Karpas-422 (cell line): Measurements from ENCODE around the gene EPB41L5. TPM values are rescaled to one million over a fixed set of nuclear protein-coding genes. Genes with fewer than 3 reads are reported as not detected.

ENCODE experiments used
- DNase-seq: peaks from one replicate; pipeline ENCODE4 v3.0.0-alpha.2; 2015
- H2AFZ ChIP-seq: fragments of 200-600 bp; sonication (generic); 2 replicates; pipeline ENCODE4 v1.6.1; 2014; ENCODE audit warnings: antibody characterized with exemption, low read length, mixed read lengths
- H3K27ac ChIP-seq: fragments of 200-600 bp; sonication (generic); 2 replicates; pipeline ENCODE4 v1.5.1; 2014; ENCODE audit warnings: mild to moderate bottlenecking, low read length, moderate library complexity
- H3K27me3 ChIP-seq: fragments of 200-600 bp; sonication (generic); 2 replicates; pipeline ENCODE4 v1.6.1; 2014; ENCODE audit warnings: low read length, mixed read lengths
- H3K36me3 ChIP-seq: fragments of 200-600 bp; sonication (generic); 2 replicates; pipeline ENCODE4 v1.6.1; 2014; ENCODE audit warnings: low read length, mixed read lengths; ENCODE audit not compliant: insufficient read depth
- H3K4me1 ChIP-seq: fragments of 200-600 bp; sonication (generic); 2 replicates; pipeline ENCODE4 v1.6.1; 2014; ENCODE audit warnings: mild to moderate bottlenecking, low read length, mixed read lengths
- H3K4me2 ChIP-seq: fragments of 200-600 bp; sonication (generic); 2 replicates; pipeline ENCODE4 v1.6.1; 2014; ENCODE audit warnings: low read length, low read depth, mild to moderate bottlenecking; ENCODE audit not compliant: poor library complexity, severe bottlenecking
- H3K4me3 ChIP-seq: fragments of 200-600 bp; sonication (generic); 2 replicates; pipeline ENCODE4 v1.5.1; 2014; ENCODE audit warnings: mild to moderate bottlenecking, antibody characterized with exemption, low read length, mixed read lengths
- H3K79me2 ChIP-seq: fragments of 200-600 bp; sonication (generic); 2 replicates; pipeline ENCODE4 v1.6.1; 2014; ENCODE audit warnings: mild to moderate bottlenecking, low read length, mixed read lengths
- H3K9ac ChIP-seq: fragments of 200-600 bp; sonication (generic); 2 replicates; pipeline ENCODE4 v1.6.0; 2014; ENCODE audit warnings: low read length
- H3K9me2 ChIP-seq: fragments of 200-600 bp; sonication (generic), shearing (Covaris generic); replicated peaks from 2 replicates; pipeline ENCODE4 v1.6.0; 2014; ENCODE audit warnings: mild to moderate bottlenecking, low read length, moderate library complexity; ENCODE audit not compliant: insufficient read depth
- H3K9me3 ChIP-seq: fragments of 300-700, 200-600 bp; sonication (generic); 2 replicates; pipeline ENCODE4 v1.6.1; 2014; ENCODE audit warnings: low read length, mixed read lengths
- H4K20me1 ChIP-seq: fragments of 200-600 bp; sonication (generic); 2 replicates; pipeline ENCODE4 v1.6.1; 2014; ENCODE audit warnings: mild to moderate bottlenecking, antibody characterized with exemption, low read length, low read depth; ENCODE audit not compliant: insufficient read depth
- total RNA-seq: library from RNA; depleted of rRNA; stranded (reverse); fragments of >200 nt; shearing (Covaris generic); gene quantifications from 2 replicates; pipeline ENCODE4 v1.2.3, GENCODE V29; 2014; ENCODE audit warnings: low replicate concordance

EPB41L5 gene
- total RNA-seq, 1 experiment from 2014 or later = 3.1 TPM

DNA sequence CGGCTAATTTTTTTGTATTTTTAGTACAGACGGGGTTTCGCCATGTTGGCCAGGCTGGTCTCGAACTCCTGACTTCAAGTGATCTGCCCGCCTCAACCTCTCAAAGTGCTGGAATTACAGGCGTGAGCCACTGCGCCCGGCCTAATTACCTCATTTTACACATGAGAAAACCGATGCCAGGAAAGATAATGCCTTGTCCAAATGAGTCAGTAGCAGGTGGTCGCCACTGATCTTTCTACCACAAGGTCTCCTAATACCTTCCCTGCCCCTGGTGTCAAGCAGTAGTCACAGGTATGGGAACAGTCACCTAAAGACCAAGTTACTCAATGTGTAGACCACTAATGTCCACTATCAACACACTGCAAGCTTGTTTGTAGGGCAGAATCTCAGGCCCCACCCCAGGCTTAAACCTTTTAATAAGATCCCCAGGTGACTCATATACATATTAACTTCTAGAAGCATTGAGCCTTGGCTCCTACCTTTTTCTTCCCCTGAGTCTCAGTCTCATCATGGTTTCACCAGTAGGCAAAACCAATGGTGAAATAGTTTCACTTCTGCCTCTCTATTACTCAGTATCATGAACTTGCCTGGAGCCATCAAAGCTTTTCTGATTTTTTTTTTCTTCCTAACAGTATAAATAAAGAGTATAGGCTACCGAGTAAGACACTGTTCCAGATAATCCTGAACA is 6.9 kb upstream of the EPB41L5 start:
- no peak overlapping the region for H3K4me2 ChIP-seq
- H3K9me2 ChIP-seq = no peaks in the 10 kb centered on the region
- H4K20me1 ChIP-seq = no peaks in the 10 kb centered on the region
- no peak overlapping the region for H3K4me3 ChIP-seq
- no peaks in the 10 kb centered on the region for H3K36me3 ChIP-seq
- no peaks in the 10 kb centered on the region for H3K27me3 ChIP-seq
- no peaks in the 10 kb centered on the region for H3K79me2 ChIP-seq
- H3K4me1 ChIP-seq = peaks cover 7% of the 10 kb centered on the region
- H3K9me3 ChIP-seq = no peaks in the 10 kb centered on the region
- DNase-seq = peak; percentile 53
- H2AFZ ChIP-seq = no peak overlapping the region
- H3K9ac ChIP-seq = no peak overlapping the region
- H3K27ac ChIP-seq = no peak overlapping the region

DNA sequence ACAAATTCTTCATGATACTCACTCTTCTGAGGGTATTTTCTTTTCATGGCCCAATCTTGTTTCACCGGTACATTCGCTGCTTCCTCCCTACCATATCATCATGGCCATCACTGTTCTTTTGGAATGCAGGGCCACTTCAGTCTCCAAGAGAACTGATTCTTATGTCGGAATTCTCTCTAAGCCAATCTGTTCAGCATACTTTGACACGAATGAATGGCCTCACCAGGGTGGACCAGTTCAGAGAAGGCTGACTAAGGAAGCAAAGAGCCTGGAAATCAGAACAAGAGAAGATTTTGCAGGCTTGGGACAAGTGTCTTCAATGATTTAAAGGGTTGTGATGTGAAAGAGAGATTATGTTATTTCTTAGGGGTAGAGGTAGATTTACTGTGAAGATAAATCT is 5.0 kb upstream of the EPB41L5 start:
- no peak overlapping the region for H3K27ac ChIP-seq
- no peaks in the 10 kb centered on the region for H3K9me3 ChIP-seq
- DNase-seq = no peak
- H3K36me3 ChIP-seq = no peaks in the 10 kb centered on the region
- H3K9ac ChIP-seq = no peak overlapping the region
- peaks cover 7% of the 10 kb centered on the region for H3K4me1 ChIP-seq
- H3K4me3 ChIP-seq = no peak overlapping the region
- no peaks in the 10 kb centered on the region for H3K9me2 ChIP-seq
- no peaks in the 10 kb centered on the region for H4K20me1 ChIP-seq
- H3K4me2 ChIP-seq = no peak overlapping the region
- no peaks in the 10 kb centered on the region for H3K79me2 ChIP-seq
- H2AFZ ChIP-seq = no peak overlapping the region
- no peaks in the 10 kb centered on the region for H3K27me3 ChIP-seq

DNA sequence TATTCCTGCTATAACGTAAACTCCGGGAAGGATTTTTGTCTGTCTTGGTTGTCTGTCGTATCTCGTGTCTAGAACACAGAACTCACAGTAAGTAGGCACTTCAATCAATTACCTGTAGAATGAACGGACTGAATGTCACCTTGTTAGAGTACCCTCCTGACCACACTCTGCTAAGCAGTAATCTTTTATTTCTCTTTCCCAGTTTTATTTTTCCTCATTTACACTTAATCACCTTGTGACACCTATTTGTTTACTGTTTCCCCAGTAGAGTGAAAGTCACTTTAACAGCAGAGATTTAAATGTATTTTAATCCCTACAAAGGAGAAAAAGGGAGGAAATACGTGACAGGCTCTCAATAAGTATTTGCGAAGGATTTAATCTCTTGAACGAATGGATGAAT is 514 bp upstream of the EPB41L5 start:
- H3K27ac ChIP-seq = no peak overlapping the region

DNA sequence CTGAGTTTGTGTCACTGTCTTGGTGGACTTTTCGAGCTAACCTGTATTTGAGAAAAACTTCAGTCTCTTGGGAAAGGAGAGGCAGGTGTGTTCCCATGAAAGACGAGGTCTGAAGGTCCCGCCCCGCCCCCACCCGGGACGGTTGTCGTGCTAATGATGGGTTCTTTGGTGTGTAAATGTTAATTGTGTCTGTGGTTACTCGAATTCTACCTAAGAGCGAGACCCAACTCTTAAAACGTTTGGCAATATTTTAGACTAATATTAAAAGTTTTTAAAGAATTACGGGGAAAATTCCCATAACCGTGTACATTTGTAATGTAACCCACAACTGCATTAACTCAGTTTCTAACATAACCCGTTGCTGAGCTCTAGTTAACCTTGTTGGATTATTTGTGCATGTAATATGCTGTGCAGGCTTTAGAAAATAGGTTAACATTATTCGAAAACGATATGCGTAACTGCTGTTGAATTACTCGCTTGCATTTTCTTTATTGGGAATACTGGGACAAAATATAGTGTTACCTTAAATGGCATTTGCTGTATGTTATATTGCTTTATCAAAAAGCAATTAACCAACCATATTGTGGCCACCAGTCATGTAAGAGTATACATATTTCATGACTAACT is 833 bp downstream of the EPB41L5 start:
- Histone ChIP-seq H3K9me2 (no peaks in the 10 kb centered on the region), H3K27ac (no peak overlapping the region), H3K36me3 (no peaks in the 10 kb centered on the region), H4K20me1 (no peaks in the 10 kb centered on the region), H3K4me3 (no peak overlapping the region), H2AFZ (no peak overlapping the region), H3K9me3 (no peaks in the 10 kb centered on the region), H3K4me1 (no peaks in the 10 kb centered on the region), H3K4me2 (no peak overlapping the region), H3K79me2 (no peaks in the 10 kb centered on the region), H3K27me3 (no peaks in the 10 kb centered on the region), H3K9ac (no peak overlapping the region)
- DNase-seq = no peak

More for the DNA sequence above, 514 bp upstream of the EPB41L5 start:
- H3K4me2 ChIP-seq = no peak overlapping the region
- H2AFZ ChIP-seq = no peak overlapping the region
- no peaks in the 10 kb centered on the region for H3K79me2 ChIP-seq
- H3K27me3 ChIP-seq = no peaks in the 10 kb centered on the region
- no peaks in the 10 kb centered on the region for H3K9me2 ChIP-seq
- H3K4me1 ChIP-seq = no peaks in the 10 kb centered on the region
- DNase-seq = no peak
- no peaks in the 10 kb centered on the region for H3K36me3 ChIP-seq
- H3K9ac ChIP-seq = no peak overlapping the region
- no peaks in the 10 kb centered on the region for H4K20me1 ChIP-seq
- H3K9me3 ChIP-seq = no peaks in the 10 kb centered on the region
- H3K4me3 ChIP-seq = no peak overlapping the region

DNA sequence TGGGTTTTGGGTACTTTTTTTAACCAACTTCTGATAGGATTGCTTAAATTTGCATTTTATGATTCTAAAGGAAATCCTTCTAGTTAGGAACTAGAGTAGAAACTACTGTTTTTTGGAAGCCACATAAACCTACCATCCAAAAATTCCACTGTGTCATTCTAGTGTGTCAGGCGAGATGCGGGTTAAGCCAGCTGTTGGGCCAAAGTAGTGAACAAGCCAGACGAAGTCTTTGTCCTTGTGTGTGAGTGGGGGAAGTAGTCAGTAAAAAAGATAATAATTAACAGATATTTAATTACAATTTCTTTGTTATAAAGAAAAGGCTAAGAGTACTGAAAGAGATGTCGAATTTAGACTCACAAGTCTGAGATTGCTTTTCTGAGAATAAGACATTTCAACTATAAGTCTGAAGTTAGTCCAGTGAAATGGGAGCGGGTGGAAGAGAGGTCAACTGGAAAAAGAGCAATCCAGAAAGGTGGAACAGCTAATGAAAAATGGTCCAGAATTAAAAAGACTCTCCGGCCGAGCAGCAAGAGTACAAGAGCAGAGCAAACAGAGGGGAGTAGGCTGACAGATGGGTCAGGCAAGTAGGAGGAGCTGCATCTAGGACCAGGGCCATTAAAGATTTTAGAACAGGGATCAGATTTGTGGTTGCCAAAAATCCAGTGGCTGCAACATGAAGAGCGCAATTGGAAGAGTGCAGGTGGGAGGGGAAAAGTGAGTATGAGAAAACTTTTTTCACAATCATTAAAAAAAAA is 1.5 kb downstream of the EPB41L5 start:
- Histone ChIP-seq H3K27ac (no peak overlapping the region), H3K4me2 (no peak overlapping the region), H3K27me3 (no peaks in the 10 kb centered on the region), H3K9ac (no peak overlapping the region), H3K4me3 (no peak overlapping the region), H4K20me1 (no peaks in the 10 kb centered on the region), H3K4me1 (no peaks in the 10 kb centered on the region), H3K9me3 (no peaks in the 10 kb centered on the region), H3K79me2 (no peaks in the 10 kb centered on the region), H3K36me3 (no peaks in the 10 kb centered on the region), H2AFZ (no peak overlapping the region), H3K9me2 (no peaks in the 10 kb centered on the region)
- DNase-seq = no peak

DNA sequence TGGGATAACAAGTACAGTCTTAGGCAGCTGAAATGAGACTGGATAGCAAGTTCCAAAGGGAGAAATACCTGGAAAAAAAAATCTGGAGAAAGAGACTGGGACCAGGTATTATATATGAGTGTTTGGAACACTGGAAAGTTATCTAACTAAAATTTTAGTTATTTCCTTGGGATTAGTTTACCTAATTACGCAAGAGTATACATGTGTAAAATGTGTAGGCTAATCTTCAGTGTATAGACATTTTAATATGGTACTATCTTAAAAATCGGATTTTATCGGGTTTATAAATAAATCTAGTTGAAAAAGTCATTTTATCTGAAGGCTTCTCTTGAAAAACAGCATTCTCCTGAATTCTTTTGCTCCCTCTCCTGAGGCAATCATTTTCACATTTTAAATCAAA is 3.9 kb downstream of the EPB41L5 start:
- no peak overlapping the region for H3K9ac ChIP-seq
- no peaks in the 10 kb centered on the region for H4K20me1 ChIP-seq
- H3K27me3 ChIP-seq = no peaks in the 10 kb centered on the region
- H3K9me3 ChIP-seq = no peaks in the 10 kb centered on the region
- H3K4me2 ChIP-seq = no peak overlapping the region
- H3K4me3 ChIP-seq = no peak overlapping the region
- no peaks in the 10 kb centered on the region for H3K79me2 ChIP-seq
- no peaks in the 10 kb centered on the region for H3K4me1 ChIP-seq
- H2AFZ ChIP-seq = no peak overlapping the region
- DNase-seq = no peak
- no peaks in the 10 kb centered on the region for H3K9me2 ChIP-seq
- no peak overlapping the region for H3K27ac ChIP-seq
- H3K36me3 ChIP-seq = no peaks in the 10 kb centered on the region

DNA sequence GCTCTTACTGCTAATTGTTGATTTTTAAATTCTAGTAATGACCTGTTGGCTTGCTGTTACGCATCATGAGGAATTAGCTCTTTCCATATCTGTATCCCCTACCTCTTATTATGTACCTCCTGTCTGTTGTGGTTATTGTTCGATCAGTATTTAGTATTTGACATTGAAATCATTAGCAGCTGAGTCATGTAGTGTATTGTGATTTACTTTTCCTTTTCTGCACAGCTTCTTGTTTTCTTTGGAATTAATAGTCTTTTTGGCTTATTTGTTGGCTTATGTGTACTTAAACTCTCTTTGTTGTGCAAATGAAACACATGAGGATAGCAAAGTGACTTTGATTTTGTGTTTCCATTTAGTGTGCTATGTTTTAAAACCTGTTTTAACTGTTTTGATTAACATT is 4.3 kb downstream of the EPB41L5 start:
- Histone ChIP-seq H2AFZ (no peak overlapping the region), H3K9ac (no peak overlapping the region), H3K4me1 (no peaks in the 10 kb centered on the region), H3K79me2 (no peaks in the 10 kb centered on the region), H3K36me3 (no peaks in the 10 kb centered on the region), H3K9me2 (no peaks in the 10 kb centered on the region), H3K9me3 (no peaks in the 10 kb centered on the region), H4K20me1 (no peaks in the 10 kb centered on the region), H3K27me3 (no peaks in the 10 kb centered on the region), H3K4me3 (no peak overlapping the region), H3K4me2 (no peak overlapping the region), H3K27ac (no peak overlapping the region)
- no peak for DNase-seq

- no peaks in the 10 kb centered on the region for H3K27me3 ChIP-seq
- no peak overlapping the region for H3K4me2 ChIP-seq
- no peaks in the 10 kb centered on the region for H4K20me1 ChIP-seq
- no peak overlapping the region for H3K27ac ChIP-seq
- DNase-seq = no peak
- H2AFZ ChIP-seq = no peak overlapping the region
- no peak overlapping the region for H3K9ac ChIP-seq
- no peaks in the 10 kb centered on the region for H3K9me3 ChIP-seq
- no peaks in the 10 kb centered on the region for H3K9me2 ChIP-seq
- no peaks in the 10 kb centered on the region for H3K79me2 ChIP-seq
- no peak overlapping the region for H3K4me3 ChIP-seq
- no peaks in the 10 kb centered on the region for H3K36me3 ChIP-seq
- H3K4me1 ChIP-seq = no peaks in the 10 kb centered on the region
Measured at GRCh38 chr2:120018549-120018948, 5.7 kb downstream of the EPB41L5 start.
